ENCODE results near the gene HTRA2. TPM values are rescaled to one million over a fixed set of nuclear protein-coding genes. Genes with fewer than 3 reads are reported as not detected.

HTRA2 gene
- total RNA-seq, 6 donors from 2014 or later: 11.8 to 36.9 (median 27.2) TPM

DNA sequence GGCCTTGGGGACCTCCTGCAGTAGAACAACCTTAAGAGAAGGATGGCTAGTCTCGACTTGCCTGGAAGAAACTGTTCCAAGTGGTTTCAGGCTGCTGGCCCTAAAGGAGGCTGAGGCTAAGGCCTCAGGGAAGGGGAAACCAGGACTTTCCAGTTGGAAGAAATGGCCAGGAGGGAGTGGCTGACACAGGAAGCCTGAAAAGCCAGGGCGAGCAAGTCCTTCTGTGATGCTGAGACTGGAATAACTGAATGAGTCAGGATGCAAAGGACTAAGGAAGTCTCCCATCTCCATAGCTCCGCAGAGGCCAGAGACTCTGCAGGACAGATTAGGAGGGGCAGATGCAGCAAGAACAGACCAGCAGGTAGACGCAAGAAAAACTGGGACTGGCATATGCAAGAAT is 7.4 kb downstream of the HTRA2 start:
- no peaks in the 10 kb centered on the region for H3K9me3 ChIP-seq
- TF ChIP-seq POLR2A (IDR thresholded peaks at IDR 0.05) (no peak), EP300 (IDR thresholded peaks at IDR 0.05) (no peak), POLR2AphosphoS5 (IDR thresholded peaks at IDR 0.05) (no peak), CTCF (IDR thresholded peaks at IDR 0.05) (no peak)
- DNase-seq (no peak), ATAC-seq (ENCODE audit: low FRiP score in 2 of 2) (no peak)
- H3K36me3 ChIP-seq: peaks cover 0 to 17% (median 6%) of the 10 kb centered on the region in 4 donors
- H3K27me3 ChIP-seq: no peaks in the 10 kb centered on the region
- 65 to 78% methylated on average over 4 of the region's 4 CpGs for WGBS, 2 donors
- H3K4me1 ChIP-seq: peaks cover 0 to 2% (median 0%) of the 10 kb centered on the region in 4 donors
- H3K4me3 ChIP-seq: no peak overlapping the region
- no peak overlapping the region for H3K27ac ChIP-seq

GRCh38 chr2:74538881-74539339 is 9.2 kb downstream of the HTRA2 start:
- ATAC-seq (ENCODE audit: low FRiP score in 2 of 2) (no peak), DNase-seq (no peak)
- H3K9me3 ChIP-seq: no peaks in the 10 kb centered on the region
- 59 to 66% methylated on average over 7 of the region's 7 CpGs for WGBS, 2 donors
- no peaks in the 10 kb centered on the region for H3K27me3 ChIP-seq
- no peaks in the 10 kb centered on the region for H3K36me3 ChIP-seq
- no peaks in the 10 kb centered on the region for H3K4me1 ChIP-seq
- TF ChIP-seq CTCF (IDR thresholded peaks at IDR 0.05) (no peak), POLR2A (IDR thresholded peaks at IDR 0.05) (no peak), EP300 (IDR thresholded peaks at IDR 0.05) (no peak), POLR2AphosphoS5 (IDR thresholded peaks at IDR 0.05) (no peak)
- no peak overlapping the region for H3K4me3 ChIP-seq
- peak overlapping the region in 1 of 4 donors; percentile 65 for H3K27ac ChIP-seq

DNA sequence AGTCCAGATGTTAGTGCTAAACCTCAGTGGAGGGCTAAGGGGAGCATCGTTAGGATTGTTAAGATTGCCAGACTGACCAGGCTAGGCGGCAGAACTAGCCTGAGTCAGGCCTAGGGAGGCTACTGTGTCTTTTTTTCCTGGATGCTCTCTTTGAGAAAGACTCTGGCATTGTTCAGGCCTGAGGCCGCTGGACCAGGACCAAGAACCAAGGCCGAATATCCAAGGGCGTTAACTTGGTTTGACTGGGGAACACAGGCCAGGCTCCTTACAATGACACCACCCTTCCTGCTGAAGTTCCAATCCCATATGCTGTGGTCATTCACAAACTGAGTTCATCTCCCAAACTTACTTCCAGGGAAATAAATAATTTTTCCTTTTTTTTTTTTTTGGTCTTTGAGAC is 10.6 kb downstream of the HTRA2 start:
- Histone ChIP-seq H3K4me3 (no peak overlapping the region), H3K27ac (peak overlapping the region in 3 of 4 donors; percentile 49 to 74 (median 65)), H3K9me3 (no peaks in the 10 kb centered on the region), H3K27me3 (no peaks in the 10 kb centered on the region), H3K4me1 (no peaks in the 10 kb centered on the region), H3K36me3 (no peaks in the 10 kb centered on the region)
- WGBS, 2 donors: 58 to 72% methylated on average over 5 of the region's 5 CpGs
- TF ChIP-seq POLR2AphosphoS5 (IDR thresholded peaks at IDR 0.05) (no peak), CTCF (IDR thresholded peaks at IDR 0.05) (no peak), EP300 (IDR thresholded peaks at IDR 0.05) (no peak), POLR2A (IDR thresholded peaks at IDR 0.05) (no peak)
- DNase-seq: no peak
- peak; percentile 21 to 88 for ATAC-seq (ENCODE audit: low FRiP score in 2 of 2)

GRCh38 chr2:74542978-74543377 is 13.2 kb downstream of the HTRA2 start:
- Histone ChIP-seq H3K27me3 (no peaks in the 10 kb centered on the region), H3K9me3 (no peaks in the 10 kb centered on the region), H3K4me3 (no peak overlapping the region), H3K27ac (no peak overlapping the region), H3K36me3 (no peaks in the 10 kb centered on the region), H3K4me1 (no peaks in the 10 kb centered on the region)
- WGBS, 2 donors: 88 to 90% methylated on average over 1 of the region's 1 CpG
- DNase-seq: no peak
- TF ChIP-seq CTCF (IDR thresholded peaks at IDR 0.05) (no peak), POLR2A (IDR thresholded peaks at IDR 0.05) (no peak), EP300 (IDR thresholded peaks at IDR 0.05) (no peak), POLR2AphosphoS5 (IDR thresholded peaks at IDR 0.05) (no peak)
- ATAC-seq (ENCODE audit: low FRiP score in 2 of 2): no peak

- H3K9me3 ChIP-seq: no peaks in the 10 kb centered on the region
- no peak overlapping the region for H3K4me3 ChIP-seq
These were observed 14.9 kb downstream of the HTRA2 start for GRCh38 chr2:74544634-74545033.

More at GRCh38 chr2:74544634-74545033, 14.9 kb downstream of the HTRA2 start:
- TF ChIP-seq CTCF (IDR thresholded peaks at IDR 0.05) (no peak), POLR2AphosphoS5 (IDR thresholded peaks at IDR 0.05) (no peak), POLR2A (IDR thresholded peaks at IDR 0.05) (no peak), EP300 (IDR thresholded peaks at IDR 0.05) (no peak)
- Histone ChIP-seq H3K4me1 (peaks cover 6 to 16% (median 9%) of the 10 kb centered on the region in 4 donors), H3K36me3 (no peaks in the 10 kb centered on the region), H3K27me3 (no peaks in the 10 kb centered on the region), H3K27ac (no peak overlapping the region)
- DNase-seq: no peak
- WGBS, 2 donors: 87 to 91% methylated on average over 3 of the region's 3 CpGs
- no peak for ATAC-seq (ENCODE audit: low FRiP score in 2 of 2)
